Suppressor macrophage treated with lipopolysaccharide for 4 hours (primary cell): ENCODE measurements around the gene IQCM.
"Not testable (repeated sequence)": the region's sequence is repeated elsewhere in the genome, so short reads cannot be mapped to it uniquely, and the experiment has no call there.

Source experiments
- DNase-seq: peaks from one replicate; pipeline ENCODE4 v3.0.0-alpha.2; 2020

The IQCM gene

GRCh38 chr4:149555146-149555545 lies 260.5 kb downstream of the IQCM start:
- no peak for DNase-seq

- DNase-seq: no peak
Observed at GRCh38 chr4:149553959-149554520, 261.6 kb downstream of the IQCM start.

GRCh38 chr4:149552601-149553000 lies 263.0 kb downstream of the IQCM start:
- DNase-seq: no peak

- no peak for DNase-seq
Observed at GRCh38 chr4:149549911-149550310, 265.7 kb downstream of the IQCM start.

GRCh38 chr4:149534779-149535178 lies 280.9 kb downstream of the IQCM start:
- DNase-seq: no peak

GRCh38 chr4:149531861-149532260 lies 283.8 kb downstream of the IQCM start:
- DNase-seq: no peak

- DNase-seq: no peak
Observed at GRCh38 chr4:149523039-149523438, 292.6 kb downstream of the IQCM start.

GRCh38 chr4:149521611-149522425 lies 293.8 kb downstream of the IQCM start:
- DNase-seq: no peak

GRCh38 chr4:149518471-149518870 lies 297.2 kb downstream of the IQCM start:
- no peak for DNase-seq

- DNase-seq: no peak
Observed at GRCh38 chr4:149513081-149513480, 302.6 kb downstream of the IQCM start.

GRCh38 chr4:149512501-149512900 lies 303.1 kb downstream of the IQCM start:
- no peak for DNase-seq

GRCh38 chr4:149511558-149512298 lies 303.9 kb downstream of the IQCM start:
- no peak for DNase-seq

- DNase-seq: not testable (repeated sequence)
Observed at GRCh38 chr4:149507309-149507708, 308.3 kb downstream of the IQCM start.

- no peak for DNase-seq
Observed at GRCh38 chr4:149500806-149501205, 314.8 kb downstream of the IQCM start.

- no peak for DNase-seq
Observed at GRCh38 chr4:149499726-149500125, 315.9 kb downstream of the IQCM start.

- DNase-seq: no peak
Observed at GRCh38 chr4:149498246-149498645, 317.4 kb downstream of the IQCM start.

- no peak for DNase-seq
Observed at GRCh38 chr4:149493492-149493891, 322.2 kb downstream of the IQCM start.

GRCh38 chr4:149489321-149489720 lies 326.3 kb downstream of the IQCM start:
- DNase-seq: no peak

GRCh38 chr4:149486861-149487260 lies 328.8 kb downstream of the IQCM start:
- no peak for DNase-seq

GRCh38 chr4:149468669-149469068 lies 347.0 kb downstream of the IQCM start:
- DNase-seq: not testable (repeated sequence)

GRCh38 chr4:149466446-149466845 lies 349.2 kb downstream of the IQCM start:
- DNase-seq: no peak

GRCh38 chr4:149465955-149466354 lies 349.7 kb downstream of the IQCM start:
- DNase-seq: no peak

- DNase-seq: no peak
Observed at GRCh38 chr4:149443537-149443936, 372.1 kb downstream of the IQCM start.

- DNase-seq: no peak
Observed at GRCh38 chr4:149441338-149441737, 374.3 kb downstream of the IQCM start.
